HepG2 (cell line): ENCODE measurements around the gene MNDA. TPM values are rescaled to one million over a fixed set of nuclear protein-coding genes. Genes with fewer than 3 reads are reported as not detected.

Experiments
- ATAC-seq: fragments of 200-7000 bp; cut with Tn5 transposase; 3 replicates; pipeline ENCODE4 v1.9.1; 2020; ENCODE audit warnings: mild to moderate bottlenecking, moderate library complexity
- BruUV-seq: library from RNA; stranded (reverse); fragments of 400-500 nt; replicated peaks from 2 replicates; lab custom pipeline; 2021; lab: Mats Ljungman, UMichigan
- CTCF ChIA-PET: fragments of 300-600 bp; formaldehyde crosslinking; extraction: SDS; loops from one replicate; lab custom pipeline; 2021; ENCODE audit warnings: low total read pairs, inconsistent platforms, low intra/inter-chr PET ratio; lab: Yijun Ruan, JAX
- POLR2A ChIA-PET: fragments of 350-600 bp; sonication (Branson Sonifier 250); formaldehyde crosslinking; loops from one replicate; lab custom pipeline; 2020; ENCODE audit warnings: antibody characterized with exemption, inconsistent platforms; lab: Yijun Ruan, JAX
- DNase-seq: peaks from one replicate; pipeline ENCODE4 v3.0.0-alpha.2; 2015; ENCODE audit warnings: low spot score
- FAIRE-seq: peaks from 3 replicates; lab custom pipeline; 2011; peaks lifted over from hg19 to GRCh38; lab: Jason Lieb, UNC
- H2AFZ ChIP-seq: one replicate; pipeline ENCODE4 v1.6.1; 2011; ENCODE audit warnings: low read length, inconsistent platforms
- H3K27ac ChIP-seq: fragments of 300-600 bp; 3 replicates; pipeline ENCODE4 v1.8.0; 2011; ENCODE audit warnings: mixed run types, mild to moderate bottlenecking, mixed read lengths, low read length, inconsistent platforms; ENCODE audit not compliant: insufficient read depth; ENCODE audit errors: extremely low read length
- H3K27me3 ChIP-seq, 2 experiments: fragments of 200-600 bp in 1 of 2; 2 replicates in 1 of 2; 3 replicates in 1 of 2; pipeline versions ENCODE4 v1.6.0 to v1.8.0; 2011; ENCODE audit warnings: low read length in 2 of 2, mild to moderate bottlenecking in 2 of 2, moderate library complexity in 2 of 2, inconsistent platforms in 1 of 2; ENCODE audit not compliant: insufficient read depth in 2 of 2, control insufficient read depth in 1 of 2
- H3K36me3 ChIP-seq, 2 experiments: fragments of 200-600 bp in 1 of 2; replicated peaks in 1 of 2; 2 replicates in 1 of 2; 3 replicates in 1 of 2; pipeline versions ENCODE4 v1.5.1 to v1.8.0; 2011; ENCODE audit warnings: low read length in 2 of 2, inconsistent platforms in 1 of 2; ENCODE audit not compliant: insufficient read depth in 2 of 2, control insufficient read depth in 1 of 2
- H3K4me1 ChIP-seq: 2 replicates; pipeline ENCODE4 v1.5.1; 2012; ENCODE audit warnings: low read length, inconsistent platforms; ENCODE audit not compliant: insufficient read depth
- H3K4me2 ChIP-seq: 2 replicates; pipeline ENCODE4 v1.6.0; 2011; ENCODE audit warnings: low read depth, low read length, inconsistent platforms
- H3K4me3 ChIP-seq, 3 experiments: fragments of 200-600 bp in 1 of 3; sonication (generic), shearing (Covaris generic) in 1 of 3; replicated peaks in 1 of 3; 2 replicates each; pipeline ENCODE4 v1.5.1; 2011 to 2016; ENCODE audit warnings: low read length in 3 of 3, inconsistent platforms in 2 of 3, low read depth in 2 of 3, mild to moderate bottlenecking in 2 of 3, control low read depth in 1 of 3, mixed read lengths in 1 of 3; ENCODE audit not compliant: insufficient read depth in 1 of 3
- H3K79me2 ChIP-seq: one replicate; pipeline ENCODE4 v1.6.1; 2011; ENCODE audit warnings: low read length, inconsistent platforms; ENCODE audit not compliant: insufficient read depth
- H3K9ac ChIP-seq: 2 replicates; pipeline ENCODE4 v1.6.0; 2011; ENCODE audit warnings: mild to moderate bottlenecking, low read depth, low read length, inconsistent platforms; ENCODE audit not compliant: insufficient read depth
- H3K9me3 ChIP-seq: 2 replicates; pipeline ENCODE4 v1.5.1; 2012; ENCODE audit warnings: mild to moderate bottlenecking, low read length
- H4K20me1 ChIP-seq: 2 replicates; pipeline ENCODE4 v1.6.0; 2011; ENCODE audit warnings: inconsistent platforms, mild to moderate bottlenecking, low read length, moderate library complexity; ENCODE audit not compliant: insufficient read depth
- CERS6 ChIP-seq: sonication (generic); formaldehyde crosslinking; IDR thresholded peaks from 2 replicates; pipeline ENCODE4 v1.5.0; 2020; ENCODE audit warnings: missing genetic modification reagents
- GATAD1 ChIP-seq: IDR thresholded peaks from 2 replicates; pipeline ENCODE4 v1.6.1; 2016; ENCODE audit warnings: missing genetic modification reagents, missing compliant biosample characterization
- ISL2 ChIP-seq: sonication (generic); formaldehyde crosslinking; IDR thresholded peaks from 2 replicates; pipeline ENCODE4 v1.5.0; 2020; ENCODE audit warnings: missing genetic modification reagents
- MTA1 ChIP-seq: sonication (generic); formaldehyde crosslinking; IDR thresholded peaks from 2 replicates; pipeline ENCODE4 v1.4.0; 2020; ENCODE audit warnings: missing genetic modification reagents, mild to moderate bottlenecking, borderline replicate concordance
- PITX1 ChIP-seq: sonication (generic); formaldehyde crosslinking; IDR thresholded peaks from 2 replicates; pipeline ENCODE4 v1.5.1; 2020; ENCODE audit warnings: mild to moderate bottlenecking, missing genetic modification reagents
- POGK ChIP-seq: sonication (generic); formaldehyde crosslinking; conservative IDR thresholded peaks from 2 replicates; pipeline ENCODE4 v1.8.0; 2022; ENCODE audit warnings: mild to moderate bottlenecking, moderate library complexity, missing genetic modification reagents
- RERE ChIP-seq: IDR thresholded peaks from 2 replicates; pipeline ENCODE4 v1.6.1; 2016; ENCODE audit warnings: low read depth, missing genetic modification reagents, missing compliant biosample characterization
- ZFP91 ChIP-seq: sonication (generic); formaldehyde crosslinking; IDR thresholded peaks from 2 replicates; pipeline ENCODE4 v1.9.0; 2022; ENCODE audit warnings: missing genetic modification reagents, mild to moderate bottlenecking, borderline replicate concordance
- ZNF619 ChIP-seq: sonication (generic); formaldehyde crosslinking; IDR thresholded peaks from 2 replicates; pipeline ENCODE4 v1.4.0; 2020; ENCODE audit warnings: mild to moderate bottlenecking, missing genetic modification reagents
- ZNF720 ChIP-seq: sonication (generic); formaldehyde crosslinking; IDR thresholded peaks from 2 replicates; pipeline ENCODE4 v1.4.0; 2020; ENCODE audit warnings: missing genetic modification reagents
- WGBS: methylation state at CpG from one replicate; pipeline ENCODE4 v1.1.6; 2017; ENCODE audit warnings: low lambda C conversion rate; 5-methylcytosine and 5-hydroxymethylcytosine counted together
- in situ Hi-C: cut with HindIII; loops from 2 replicates; pipeline ENCODE4 v1.10.0; 2017; ENCODE audit warnings: low pct_unique_long_range_greater_than_20kb; ENCODE audit not compliant: extremely low pct_ligation_motif_present
- intact Hi-C: fragments of 100-400 bp; cut with micrococcal nuclease; formaldehyde crosslinking; loops from one replicate; pipeline ENCODE4 v1.10.0; 2022; ENCODE audit not compliant: unreplicated experiment
- polyA plus RNA-seq, 8 experiments: library from polyadenylated mRNA; depleted of rRNA in 3 of 8; stranded (reverse) in 7 of 8; unstranded in 1 of 8; fragments of >200 nt; fragmentation: Illumina TruSeq in 4 of 8; extraction: Trizol in 4 of 8; gene quantifications; 2 replicates each; pipeline versions ENCODE4 v1.2.1 to v1.2.3, GENCODE V29; 2011 to 2016; ENCODE audit warnings: low read depth in 4 of 8, missing spikeins in 1 of 8, mixed read lengths in 1 of 8; ENCODE audit not compliant: insufficient read depth in 1 of 8
- total RNA-seq, 5 experiments: library from RNA; depleted of rRNA; stranded (reverse); fragments of >200 nt; fragmentation: Illumina TruSeq; extraction: Trizol; gene quantifications; 2 replicates each; pipeline ENCODE4 v1.2.3, GENCODE V29; 2016; ENCODE audit warnings: low read depth in 1 of 5

The MNDA gene
- total and polyA plus RNA-seq, 2 of the 13 experiments (the other 11 are each of a cell fraction or from before 2014, with no cell fraction given) = not detected

GRCh38 chr1:158798531-158798930 is 32.6 kb upstream of the MNDA start (continued):
- TF ChIP-seq RERE (CRISPR knock-in tag) (no peak), POGK (no peak), ZNF720 (CRISPR knock-in tag) (no peak)

GRCh38 chr1:158799689-158800088 is 31.5 kb upstream of the MNDA start:
- H3K79me2 ChIP-seq = no peaks in the 10 kb centered on the region
- no peaks in the 10 kb centered on the region for H3K4me1 ChIP-seq
- H3K9ac ChIP-seq = no peak overlapping the region
- H3K36me3 ChIP-seq = no peaks in the 10 kb centered on the region
- in situ Hi-C loops = no loop called here
- H3K27ac ChIP-seq = no peak overlapping the region
- H3K4me2 ChIP-seq = no peak overlapping the region
- no peak for DNase-seq
- peaks cover 5% of the 10 kb centered on the region for H3K9me3 ChIP-seq
- 3% methylated on average over 4 of the region's 4 CpGs for WGBS
- no peak overlapping the region for H2AFZ ChIP-seq
- H3K4me3 ChIP-seq = no peak overlapping the region
- ChIA-PET POLR2A (no interaction called here), CTCF (no interaction called here)
- FAIRE-seq = no peak
- no TSS peak for BruUV-seq
- H3K27me3 ChIP-seq = no peaks in the 10 kb centered on the region
- intact Hi-C loops = no loop called here
- no peaks in the 10 kb centered on the region for H4K20me1 ChIP-seq
- ATAC-seq = no peak
- TF ChIP-seq PITX1 (no peak), ZFP91 (no peak), GATAD1 (CRISPR knock-in tag) (no peak), ISL2 (no peak), MTA1 (no peak), ZNF619 (no peak), CERS6 (CRISPR knock-in tag) (no peak)
